ENCODE data around the gene NKX1-1.
"Not testable (repeated sequence)": the region's sequence is repeated elsewhere in the genome, so short reads cannot be mapped to it uniquely, and the experiment has no call there.

The NKX1-1 gene

DNA sequence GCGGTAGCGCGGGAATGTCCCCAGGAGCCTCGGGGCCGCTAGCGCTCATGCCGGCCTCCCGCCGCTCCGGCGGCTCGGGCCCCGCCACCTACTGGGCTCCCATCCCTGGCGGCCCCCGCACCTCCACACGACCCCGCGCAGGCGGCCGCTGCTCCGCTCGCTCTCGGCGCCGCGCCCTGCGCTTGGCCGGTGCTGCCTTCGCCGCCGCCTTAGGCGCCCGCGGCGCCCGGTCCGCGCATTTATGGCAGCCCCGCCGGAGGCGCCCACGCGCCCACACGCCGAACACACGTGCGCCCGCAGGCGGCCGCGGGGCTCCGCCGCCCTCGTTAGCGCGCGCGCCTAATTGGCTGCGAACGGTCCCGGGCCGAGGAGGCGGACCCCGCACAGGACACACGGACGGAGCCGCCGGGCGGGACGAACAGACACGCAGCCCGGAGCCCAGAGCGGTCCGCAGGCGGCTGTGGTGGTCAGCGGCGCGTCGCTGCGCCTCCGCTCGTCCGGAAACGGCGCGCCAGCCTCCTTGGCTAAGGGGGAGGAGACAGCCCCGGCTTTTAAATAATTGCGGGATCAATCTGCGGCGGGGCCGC lies at the start of gene NKX1-1:
Gene NKX1-1, minus strand, starts transcription at position 49 of the 587 bp plus-strand sequence. Its CDS starts 0 bp downstream, at position 49.
- no peak for DNase-seq (ENCODE audit: low read depth in 2 of 2)

GRCh38 chr4:1453731-1454130 lies 47.5 kb upstream of the NKX1-1 start:
- no peak for DNase-seq (ENCODE audit: low read depth in 2 of 2)

DNA sequence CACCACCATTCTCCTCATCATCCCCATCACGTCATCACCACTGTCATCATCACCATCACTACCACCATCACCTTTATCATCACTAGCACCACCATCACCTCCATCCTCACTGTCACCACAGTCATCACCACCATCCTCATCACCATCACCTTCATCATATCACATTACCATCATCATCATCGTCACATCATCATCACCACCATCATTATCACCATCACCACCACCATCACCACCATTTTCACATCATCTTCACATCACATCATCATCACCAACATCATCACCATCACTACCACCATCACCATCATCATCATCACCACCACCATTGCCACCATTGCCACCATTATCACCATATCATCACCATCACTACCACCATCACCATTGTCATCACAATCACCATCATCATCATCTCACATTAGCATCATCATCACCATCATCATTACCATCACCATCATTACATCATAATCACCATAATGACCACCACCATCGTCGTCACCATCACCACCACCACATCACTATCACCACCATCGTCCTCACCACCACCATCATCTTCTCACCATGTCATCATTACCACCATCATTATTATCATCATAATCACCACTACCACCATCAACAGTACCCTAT lies 46.3 kb upstream of the NKX1-1 start:
- DNase-seq (ENCODE audit: low read depth in 2 of 2) = no peak

DNA sequence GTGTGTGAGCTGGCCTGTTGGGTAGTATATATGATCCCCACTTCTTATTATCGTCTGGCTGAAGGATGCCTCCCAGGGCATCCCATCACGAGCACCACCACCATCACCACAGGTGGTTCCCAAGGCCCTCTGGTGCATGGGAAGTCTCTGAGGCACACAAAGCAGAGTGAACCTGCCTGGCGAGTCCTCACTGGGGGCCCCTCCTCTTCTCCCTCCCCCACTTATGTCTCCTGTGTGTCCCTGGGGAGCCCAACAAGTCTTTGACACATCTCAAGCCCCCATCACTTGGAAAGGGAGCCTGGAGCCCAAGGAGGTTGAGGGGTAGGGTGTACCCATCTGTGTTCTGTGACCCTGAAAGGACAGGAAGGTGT lies 45.5 kb upstream of the NKX1-1 start:
- DNase-seq (ENCODE audit: low read depth in 2 of 2) = no peak

- no peak for DNase-seq (ENCODE audit: low read depth in 2 of 2)
These were observed 45.0 kb upstream of the NKX1-1 start for GRCh38 chr4:1451106-1451751.

GRCh38 chr4:1449833-1450741 lies 43.8 kb upstream of the NKX1-1 start:
- no peak for DNase-seq (ENCODE audit: low read depth in 2 of 2)

GRCh38 chr4:1449475-1449832 lies 43.2 kb upstream of the NKX1-1 start:
- no peak for DNase-seq (ENCODE audit: low read depth in 2 of 2)

DNA sequence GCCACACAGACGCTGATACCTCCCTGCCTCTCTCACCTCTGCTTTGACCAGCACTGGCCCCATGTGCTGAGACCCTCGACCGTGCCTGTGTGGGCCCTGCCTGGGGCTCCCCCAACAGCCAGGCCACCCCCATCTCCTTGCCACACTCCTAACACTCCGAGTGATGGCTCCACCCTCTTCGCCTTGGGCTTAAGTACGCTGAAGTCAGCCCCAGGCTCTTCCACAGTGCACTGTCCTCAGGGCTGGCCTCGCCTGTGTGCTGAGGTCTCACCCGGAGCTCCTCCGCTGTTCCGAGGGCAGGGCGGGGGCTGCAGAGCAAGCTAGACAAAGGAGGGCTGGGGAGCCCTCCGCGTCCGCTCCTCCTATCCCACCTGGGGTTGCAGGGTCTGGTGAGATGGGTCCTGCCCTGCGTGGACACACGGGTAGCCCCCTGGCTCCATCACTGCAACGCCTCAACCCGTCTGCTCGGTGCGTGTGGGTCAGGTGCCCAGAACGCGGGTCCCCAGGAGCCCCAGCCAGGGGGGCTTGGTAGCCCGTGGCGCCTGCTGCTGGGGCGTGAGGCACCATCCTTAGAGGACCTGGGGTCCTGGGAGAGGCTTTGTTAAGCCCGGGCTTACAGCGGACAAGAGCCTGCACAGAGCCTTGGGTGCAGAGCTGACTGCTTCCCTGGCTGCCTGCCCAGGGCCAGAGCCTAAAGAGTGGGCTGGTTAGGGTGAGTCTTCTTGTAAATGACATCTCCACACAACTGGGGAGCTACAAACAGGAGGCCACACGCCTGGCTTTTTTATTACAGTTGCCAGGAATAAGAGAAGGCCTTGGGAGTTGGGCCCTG lies 42.6 kb upstream of the NKX1-1 start:
- DNase-seq (ENCODE audit: low read depth in 2 of 2) = no peak

- no peak for DNase-seq (ENCODE audit: low read depth in 2 of 2)
These were observed 41.7 kb upstream of the NKX1-1 start for GRCh38 chr4:1447676-1448588.

DNA sequence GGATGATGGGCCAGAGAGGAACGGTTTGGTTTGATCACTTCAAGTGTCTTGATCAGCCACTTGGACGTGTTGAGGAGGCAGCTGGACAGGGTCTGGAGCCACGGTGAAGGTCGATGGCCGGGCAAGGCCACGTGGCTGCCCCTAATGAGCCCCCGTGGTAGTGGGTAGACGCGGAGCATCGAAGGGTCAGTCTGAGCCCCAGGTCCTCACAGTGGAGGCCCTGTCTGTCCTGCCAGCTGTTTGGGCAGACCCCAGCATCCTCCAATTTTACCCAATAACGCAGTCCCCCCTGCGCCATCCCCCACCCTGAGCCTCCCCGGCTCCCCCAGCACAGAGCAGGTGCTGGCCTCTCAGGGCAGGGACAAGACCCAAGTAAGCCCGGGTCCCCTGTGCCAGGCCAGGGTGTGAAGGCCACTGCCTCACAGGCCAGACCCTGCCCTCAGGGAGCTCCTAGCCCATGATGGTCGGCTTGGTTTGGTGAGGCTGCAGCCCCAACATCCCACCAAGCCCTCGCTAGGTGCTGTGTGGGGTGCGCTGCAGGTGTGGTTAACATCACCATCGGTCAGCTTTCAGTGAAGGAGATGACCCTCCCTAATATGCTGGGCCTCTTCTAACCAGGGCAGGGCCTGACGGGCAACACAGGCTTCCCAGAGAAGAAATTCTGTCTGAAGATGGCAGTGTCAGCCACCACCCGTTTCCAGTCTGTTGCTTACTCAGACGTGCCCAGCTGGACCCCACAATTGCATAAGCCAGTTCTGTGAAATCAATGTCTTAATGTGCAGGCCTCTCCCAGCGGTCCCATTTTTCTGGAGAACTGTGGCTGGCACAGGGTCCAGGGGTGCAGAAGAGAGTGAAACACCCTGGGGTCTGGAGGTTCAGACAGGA lies 40.5 kb upstream of the NKX1-1 start:
- DNase-seq (ENCODE audit: low read depth in 2 of 2) = no peak

DNA sequence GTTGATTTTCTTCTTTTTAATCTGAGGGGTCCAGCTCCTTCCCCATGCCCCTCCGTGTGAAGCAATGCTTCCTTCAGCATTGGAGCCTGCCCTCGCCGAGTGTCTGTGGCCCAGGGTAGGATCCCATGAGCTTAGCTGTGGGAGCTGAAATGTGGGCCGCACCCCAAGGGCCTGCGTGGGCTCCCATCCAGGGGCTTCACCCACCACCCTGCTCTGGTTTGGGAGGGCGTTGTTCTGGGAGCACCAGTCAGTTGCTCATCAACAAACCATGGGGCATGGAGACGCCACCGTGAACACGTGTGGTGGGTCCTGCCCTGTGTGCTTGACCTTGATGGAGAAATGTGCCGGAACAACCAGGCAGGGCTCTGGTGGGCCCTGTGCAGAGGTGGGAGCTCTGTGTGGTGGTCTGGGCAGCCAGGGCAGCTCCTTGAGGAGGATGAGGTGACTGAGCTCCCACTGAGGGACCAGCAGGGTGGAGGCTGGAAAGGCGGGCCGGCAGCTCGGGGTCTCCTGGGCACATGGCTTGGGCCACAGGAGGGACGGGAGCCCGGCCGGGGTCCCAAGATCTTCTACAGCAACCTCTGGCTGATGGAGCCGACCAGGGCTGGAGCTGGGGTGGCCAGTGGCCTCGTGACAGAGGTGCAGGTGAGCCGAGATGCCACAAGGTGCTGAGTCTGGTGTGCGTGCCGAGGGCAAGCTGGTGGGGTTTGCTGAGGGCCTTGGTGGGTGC lies 39.6 kb upstream of the NKX1-1 start:
- no peak for DNase-seq (ENCODE audit: low read depth in 2 of 2)

- DNase-seq (ENCODE audit: low read depth in 2 of 2) = not testable (repeated sequence)
These were observed 37.5 kb upstream of the NKX1-1 start for GRCh38 chr4:1443688-1444172.

- DNase-seq (ENCODE audit: low read depth in 2 of 2) = no peak
These were observed 20.8 kb upstream of the NKX1-1 start for GRCh38 chr4:1427010-1427409.

DNA sequence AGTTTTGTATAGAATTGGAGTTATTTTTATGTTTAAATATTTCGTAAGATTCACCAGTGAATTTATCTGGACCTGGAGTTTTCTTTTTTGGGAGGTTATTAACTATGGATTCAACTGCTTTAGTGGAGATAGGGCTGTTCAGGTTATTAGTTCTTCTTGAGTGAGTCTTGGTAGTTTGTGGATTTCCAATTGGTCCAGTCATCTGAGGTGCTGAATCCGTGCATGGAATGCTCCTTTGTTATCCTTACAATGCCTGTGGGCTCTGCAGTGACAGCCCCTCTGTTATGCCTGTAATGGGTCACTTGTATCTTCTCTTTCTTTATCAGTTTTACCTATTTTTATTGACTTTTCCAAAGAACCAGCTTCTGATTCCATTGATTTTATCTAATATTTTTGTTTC lies 15.4 kb upstream of the NKX1-1 start:
- no peak for DNase-seq (ENCODE audit: low read depth in 2 of 2)

GRCh38 chr4:1419708-1420107 lies 13.5 kb upstream of the NKX1-1 start:
- no peak for DNase-seq (ENCODE audit: low read depth in 2 of 2)

GRCh38 chr4:1418494-1419285 lies 12.4 kb upstream of the NKX1-1 start:
- no peak for DNase-seq (ENCODE audit: low read depth in 2 of 2)

GRCh38 chr4:1417522-1418390 lies 11.5 kb upstream of the NKX1-1 start:
- DNase-seq (ENCODE audit: low read depth in 2 of 2) = no peak

All from activated CD4-positive, alpha-beta T cell treated with anti-CD3 and anti-CD28 coated beads for 24 hours (primary cell).